Liver (tissue), 9 donors: ENCODE measurements around the gene JAGN1. TPM values are rescaled to one million over a fixed set of nuclear protein-coding genes. Genes with fewer than 3 reads are reported as not detected.

Experiments used
- DNase-seq: peaks from one replicate; pipeline ENCODE4 v3.0.0-alpha.2; 2017; ENCODE audit warnings: low spot score
- H3K27ac ChIP-seq, 2 donors: one replicate each; pipeline ENCODE4 v1.7.0; 2013; ENCODE audit warnings: inconsistent platforms in 2 of 2, low read length in 2 of 2, control low read depth in 1 of 2, low read depth in 1 of 2, mild to moderate bottlenecking in 1 of 2
- H3K27me3 ChIP-seq, 4 donors: one replicate each; pipeline versions ENCODE4 v1.6.1 to v1.7.0; 2013; ENCODE audit warnings: low read length in 3 of 4, inconsistent platforms in 1 of 4, mild to moderate bottlenecking in 1 of 4, moderate library complexity in 1 of 4; ENCODE audit not compliant: control insufficient read depth in 4 of 4, insufficient read depth in 4 of 4
- H3K36me3 ChIP-seq, 4 donors: one replicate each; pipeline versions ENCODE4 v1.6.1 to v1.7.0; 2013; ENCODE audit warnings: low read length in 3 of 4, mild to moderate bottlenecking in 3 of 4, low read depth in 1 of 4, moderate library complexity in 1 of 4; ENCODE audit not compliant: control insufficient read depth in 4 of 4, insufficient read depth in 3 of 4
- H3K4me1 ChIP-seq, 4 donors: one replicate each; pipeline versions ENCODE4 v1.6.1 to v1.7.0; 2013; ENCODE audit warnings: low read length in 3 of 4, mild to moderate bottlenecking in 3 of 4, moderate library complexity in 1 of 4; ENCODE audit not compliant: control insufficient read depth in 4 of 4, insufficient read depth in 4 of 4
- H3K4me3 ChIP-seq, 3 donors: one replicate each; pipeline versions ENCODE4 v1.6.1 to v1.7.0; 2013; ENCODE audit warnings: low read length in 3 of 3, control low read depth in 1 of 3, low read depth in 1 of 3, mild to moderate bottlenecking in 1 of 3
- H3K9ac ChIP-seq, 2 donors: one replicate each; pipeline ENCODE4 v1.7.0; 2013; ENCODE audit warnings: low read length in 2 of 2, mild to moderate bottlenecking in 2 of 2, moderate library complexity in 2 of 2, control low read depth in 1 of 2, low read depth in 1 of 2
- H3K9me3 ChIP-seq, 4 donors: one replicate each; pipeline versions ENCODE4 v1.6.1 to v1.7.0; 2013; ENCODE audit warnings: low read length in 3 of 4; ENCODE audit not compliant: control insufficient read depth in 4 of 4
- CTCF ChIP-seq: fragments of 150-350 bp; IDR thresholded peaks from 2 replicates; pipeline ENCODE4 v1.5.1; 2017; ENCODE audit warnings: improper control_type of control experiment, low read depth, low read length; ENCODE audit not compliant: missing input control
- EGR1 ChIP-seq, 2 donors: IDR thresholded peaks; 2 replicates each; pipeline ENCODE4 v1.6.1; 2016 to 2018; ENCODE audit warnings: antibody characterized with exemption in 2 of 2, low read depth in 2 of 2
- FOXA1 ChIP-seq: IDR thresholded peaks from 2 replicates; pipeline ENCODE4 v1.6.1; 2016; ENCODE audit warnings: antibody characterized with exemption
- FOXA2 ChIP-seq: IDR thresholded peaks from 2 replicates; pipeline ENCODE4 v1.6.1; 2016; ENCODE audit warnings: antibody characterized with exemption
- GABPA ChIP-seq, 2 donors: IDR thresholded peaks in 1 of 2; conservative IDR thresholded peaks in 1 of 2; 2 replicates each; pipeline ENCODE4 v1.6.1; 2016; ENCODE audit warnings: antibody characterized with exemption in 2 of 2, mild to moderate bottlenecking in 1 of 2, moderate library complexity in 1 of 2
- HNF4A ChIP-seq, 2 donors: conservative IDR thresholded peaks; 2 replicates each; pipeline ENCODE4 v1.6.1; 2016; ENCODE audit warnings: antibody characterized with exemption in 2 of 2, mild to moderate bottlenecking in 2 of 2
- HNF4G ChIP-seq: IDR thresholded peaks from 2 replicates; pipeline ENCODE4 v1.6.1; 2016; ENCODE audit warnings: antibody characterized with exemption
- JUND ChIP-seq, 2 donors: IDR thresholded peaks; 2 replicates each; pipeline ENCODE4 v1.6.1; 2016; ENCODE audit warnings: antibody characterized with exemption in 2 of 2
- MAX ChIP-seq: IDR thresholded peaks from 2 replicates; pipeline ENCODE4 v1.6.1; 2016; ENCODE audit warnings: antibody characterized with exemption
- NR2F2 ChIP-seq: IDR thresholded peaks from 2 replicates; pipeline ENCODE4 v1.6.1; 2016; ENCODE audit warnings: antibody characterized with exemption
- RAD21 ChIP-seq, 2 donors: IDR thresholded peaks; 2 replicates each; pipeline ENCODE4 v1.6.1; 2016; ENCODE audit warnings: antibody characterized with exemption in 2 of 2, mild to moderate bottlenecking in 2 of 2
- SP1 ChIP-seq: IDR thresholded peaks from 2 replicates; pipeline ENCODE4 v1.6.1; 2018; ENCODE audit warnings: antibody characterized with exemption, mild to moderate bottlenecking
- polyA plus RNA-seq, 2 donors: library from polyadenylated mRNA; stranded (reverse) in 1 of 2; unstranded in 1 of 2; fragments of 200-250 nt in 1 of 2; fragments of >200 nt in 1 of 2; fragmentation: Nextera tagmentation in 1 of 2; extraction: Ambion mirVana in 1 of 2; gene quantifications; one replicate each; pipeline versions ENCODE4 v1.2.1 to v1.2.3, GENCODE V29; 2013 to 2015
- total RNA-seq, 2 donors: library from RNA; depleted of rRNA; stranded (reverse); fragments of >200 nt; gene quantifications; one replicate each; pipeline ENCODE4 v1.2.3, GENCODE V29; 2014
- TF ChIP-seq, protein P1 (sequence below): IDR thresholded peaks from 2 replicates; pipeline ENCODE4 v1.6.1; 2016; ENCODE audit warnings: antibody characterized with exemption
- TF ChIP-seq, protein P2 (sequence below): IDR thresholded peaks from 2 replicates; pipeline ENCODE4 v1.6.1; 2016; ENCODE audit warnings: antibody characterized with exemption
- TF ChIP-seq, protein P3 (sequence below): IDR thresholded peaks from 2 replicates; pipeline ENCODE4 v1.6.1; 2016; ENCODE audit warnings: antibody characterized with exemption, mild to moderate bottlenecking
- donor health status: healthy.
- donor health status: healthy.
- donor health status: healthy.
- donor health status: healthy.
- donor health status: healthy.

JAGN1 gene
- total and polyA plus RNA-seq, 4 donors: 18.0 to 46.8 (median 30.6) TPM

GRCh38 chr3:9884555-9885165 is 5.8 kb upstream of the JAGN1 start (continued):
- TF ChIP-seq GABPA (IDR thresholded peaks at IDR 0.05 in 1 of 2, conservative IDR thresholded peaks at IDR 0.05 in 1 of 2) (no peak), SP1 (no peak), JUND (IDR thresholded peaks at IDR 0.05) (no peak), EGR1 (IDR thresholded peaks at IDR 0.05; ENCODE audit: low read depth in 2 of 2) (no peak), HNF4A (conservative IDR thresholded peaks at IDR 0.05) (no peak), HNF4G (no peak)
- TF ChIP-seq, protein P1, sequence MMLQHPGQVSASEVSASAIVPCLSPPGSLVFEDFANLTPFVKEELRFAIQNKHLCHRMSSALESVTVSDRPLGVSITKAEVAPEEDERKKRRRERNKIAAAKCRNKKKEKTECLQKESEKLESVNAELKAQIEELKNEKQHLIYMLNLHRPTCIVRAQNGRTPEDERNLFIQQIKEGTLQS: no peak
- TF ChIP-seq, protein P2, sequence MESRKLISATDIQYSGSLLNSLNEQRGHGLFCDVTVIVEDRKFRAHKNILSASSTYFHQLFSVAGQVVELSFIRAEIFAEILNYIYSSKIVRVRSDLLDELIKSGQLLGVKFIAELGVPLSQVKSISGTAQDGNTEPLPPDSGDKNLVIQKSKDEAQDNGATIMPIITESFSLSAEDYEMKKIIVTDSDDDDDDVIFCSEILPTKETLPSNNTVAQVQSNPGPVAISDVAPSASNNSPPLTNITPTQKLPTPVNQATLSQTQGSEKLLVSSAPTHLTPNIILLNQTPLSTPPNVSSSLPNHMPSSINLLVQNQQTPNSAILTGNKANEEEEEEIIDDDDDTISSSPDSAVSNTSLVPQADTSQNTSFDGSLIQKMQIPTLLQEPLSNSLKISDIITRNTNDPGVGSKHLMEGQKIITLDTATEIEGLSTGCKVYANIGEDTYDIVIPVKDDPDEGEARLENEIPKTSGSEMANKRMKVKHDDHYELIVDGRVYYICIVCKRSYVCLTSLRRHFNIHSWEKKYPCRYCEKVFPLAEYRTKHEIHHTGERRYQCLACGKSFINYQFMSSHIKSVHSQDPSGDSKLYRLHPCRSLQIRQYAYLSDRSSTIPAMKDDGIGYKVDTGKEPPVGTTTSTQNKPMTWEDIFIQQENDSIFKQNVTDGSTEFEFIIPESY: no peak

DNA sequence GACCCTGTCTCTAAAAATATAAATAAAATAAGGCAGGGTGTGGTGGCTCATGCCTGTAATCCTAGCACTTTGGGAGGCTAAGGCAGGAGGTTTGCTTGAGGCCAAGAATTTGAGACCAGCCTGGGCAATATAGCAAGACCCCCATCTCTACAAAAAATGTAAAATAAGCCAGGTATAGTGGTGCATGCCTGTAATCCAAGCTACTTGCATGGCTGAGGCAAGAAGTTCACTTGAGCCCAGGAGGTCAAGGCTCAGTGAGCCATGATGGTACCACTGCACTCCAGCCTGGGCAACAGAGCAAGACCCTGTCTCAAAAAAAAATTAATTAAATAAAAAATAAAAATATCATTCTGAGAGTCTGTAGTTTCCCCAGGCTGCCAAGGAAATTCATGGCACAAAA is 4.1 kb upstream of the JAGN1 start:
- DNase-seq: no peak
- Histone ChIP-seq H3K9me3 (no peaks in the 10 kb centered on the region), H3K9ac (no peak overlapping the region), H3K27ac (no peak overlapping the region), H3K4me3 (no peak overlapping the region), H3K4me1 (peaks cover 0 to 9% (median 0%) of the 10 kb centered on the region in 4 donors), H3K36me3 (no peaks in the 10 kb centered on the region), H3K27me3 (no peaks in the 10 kb centered on the region)
- no peak for TF ChIP-seq FOXA1
- TF ChIP-seq RAD21 (IDR thresholded peaks at IDR 0.05): no peak
- TF ChIP-seq, protein P1: no peak
- TF ChIP-seq, protein P2: no peak
- TF ChIP-seq JUND (IDR thresholded peaks at IDR 0.05): no peak
- no peak for TF ChIP-seq HNF4A (conservative IDR thresholded peaks at IDR 0.05)
- TF ChIP-seq HNF4G: no peak
- TF ChIP-seq CTCF: no peak
- no peak for TF ChIP-seq GABPA (IDR thresholded peaks at IDR 0.05 in 1 of 2, conservative IDR thresholded peaks at IDR 0.05 in 1 of 2)
- no peak for TF ChIP-seq FOXA2
- TF ChIP-seq, protein P3, sequence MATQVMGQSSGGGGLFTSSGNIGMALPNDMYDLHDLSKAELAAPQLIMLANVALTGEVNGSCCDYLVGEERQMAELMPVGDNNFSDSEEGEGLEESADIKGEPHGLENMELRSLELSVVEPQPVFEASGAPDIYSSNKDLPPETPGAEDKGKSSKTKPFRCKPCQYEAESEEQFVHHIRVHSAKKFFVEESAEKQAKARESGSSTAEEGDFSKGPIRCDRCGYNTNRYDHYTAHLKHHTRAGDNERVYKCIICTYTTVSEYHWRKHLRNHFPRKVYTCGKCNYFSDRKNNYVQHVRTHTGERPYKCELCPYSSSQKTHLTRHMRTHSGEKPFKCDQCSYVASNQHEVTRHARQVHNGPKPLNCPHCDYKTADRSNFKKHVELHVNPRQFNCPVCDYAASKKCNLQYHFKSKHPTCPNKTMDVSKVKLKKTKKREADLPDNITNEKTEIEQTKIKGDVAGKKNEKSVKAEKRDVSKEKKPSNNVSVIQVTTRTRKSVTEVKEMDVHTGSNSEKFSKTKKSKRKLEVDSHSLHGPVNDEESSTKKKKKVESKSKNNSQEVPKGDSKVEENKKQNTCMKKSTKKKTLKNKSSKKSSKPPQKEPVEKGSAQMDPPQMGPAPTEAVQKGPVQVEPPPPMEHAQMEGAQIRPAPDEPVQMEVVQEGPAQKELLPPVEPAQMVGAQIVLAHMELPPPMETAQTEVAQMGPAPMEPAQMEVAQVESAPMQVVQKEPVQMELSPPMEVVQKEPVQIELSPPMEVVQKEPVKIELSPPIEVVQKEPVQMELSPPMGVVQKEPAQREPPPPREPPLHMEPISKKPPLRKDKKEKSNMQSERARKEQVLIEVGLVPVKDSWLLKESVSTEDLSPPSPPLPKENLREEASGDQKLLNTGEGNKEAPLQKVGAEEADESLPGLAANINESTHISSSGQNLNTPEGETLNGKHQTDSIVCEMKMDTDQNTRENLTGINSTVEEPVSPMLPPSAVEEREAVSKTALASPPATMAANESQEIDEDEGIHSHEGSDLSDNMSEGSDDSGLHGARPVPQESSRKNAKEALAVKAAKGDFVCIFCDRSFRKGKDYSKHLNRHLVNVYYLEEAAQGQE: no peak
- TF ChIP-seq EGR1 (IDR thresholded peaks at IDR 0.05; ENCODE audit: low read depth in 2 of 2): no peak
- no peak for TF ChIP-seq SP1
- TF ChIP-seq NR2F2: no peak
- TF ChIP-seq MAX: no peak
